A549 (cell line): ENCODE data around the gene RNF217. TPM values are rescaled to one million over a fixed set of nuclear protein-coding genes. Genes with fewer than 3 reads are reported as not detected.
A peak's percentile ranks its signal among the peaks of the same experiment; 100 is the strongest.

ENCODE experiments used
- ATAC-seq, 2 experiments: fragments of 200-7000 bp in 1 of 2; fragments of >200 bp in 1 of 2; cut with Nextera tagmentation in 1 of 2; cut with Tn5 transposase in 1 of 2; 3 replicates each; pipeline versions ENCODE4 v1.8.0 to v1.9.1; 2018 to 2020; ENCODE audit warnings: mild to moderate bottlenecking in 1 of 2, moderate library complexity in 1 of 2
- CTCF ChIA-PET: fragments of 300-600 bp; sonication (Branson Sonifier 250); formaldehyde crosslinking; extraction: SDS; loops from one replicate; lab custom pipeline; 2021; ENCODE audit warnings: antibody characterized with exemption, inconsistent platforms; lab: Yijun Ruan, JAX
- POLR2A ChIA-PET: fragments of 350-600 bp; formaldehyde crosslinking; extraction: SDS; loops from one replicate; lab custom pipeline; 2021; ENCODE audit warnings: antibody characterized with exemption, inconsistent platforms; lab: Yijun Ruan, JAX
- DNase-seq, 2 experiments: peaks; one replicate each; pipeline versions ENCODE4 v3.0.0 to v3.0.0-alpha.2; 2011 to 2016; ENCODE audit warnings: low read depth in 1 of 2, low spot score in 1 of 2
- FAIRE-seq: peaks from 2 replicates; lab custom pipeline; 2011; peaks lifted over from hg19 to GRCh38; lab: Jason Lieb, UNC
- H3K27ac ChIP-seq, 2 experiments: fragments of >200 bp; sonication (Bioruptor Twin); formaldehyde crosslinking; 3 replicates each; pipeline ENCODE4 v1.5.1; 2016 to 2017
- H3K4me1 ChIP-seq: fragments of >200 bp; sonication (Bioruptor Twin); formaldehyde crosslinking; 3 replicates; pipeline ENCODE4 v1.6.1; 2016
- H3K4me2 ChIP-seq: fragments of >200 bp; sonication (Bioruptor Twin); formaldehyde crosslinking; 3 replicates; pipeline ENCODE4 v1.6.1; 2016
- H3K4me3 ChIP-seq: fragments of >200 bp; sonication (Bioruptor Twin); formaldehyde crosslinking; 3 replicates; pipeline ENCODE4 v1.5.1; 2016
- H3K9me3 ChIP-seq: fragments of >200 bp; sonication (Bioruptor Twin); formaldehyde crosslinking; 3 replicates; pipeline ENCODE4 v1.6.1; 2016
- CBX8 ChIP-seq: fragments of 200-600 bp; sonication (generic); IDR thresholded peaks from 2 replicates; pipeline ENCODE4 v1.6.1; 2016
- CHD4 ChIP-seq: fragments of 200-600 bp; sonication (generic); IDR thresholded peaks from 2 replicates; pipeline ENCODE4 v1.6.1; 2016; ENCODE audit warnings: antibody characterized with exemption, mild to moderate bottlenecking, borderline replicate concordance
- CTCF ChIP-seq: fragments of >200 bp; sonication (Bioruptor Twin); formaldehyde crosslinking; IDR thresholded peaks from 3 replicates; pipeline ENCODE4 v1.5.1; 2016
- ESRRA ChIP-seq: fragments of 150-350 bp; IDR thresholded peaks from 2 replicates; pipeline ENCODE4 v1.6.1; 2014; ENCODE audit warnings: mild to moderate bottlenecking, low read length, borderline replicate concordance
- FOXS1 ChIP-seq: fragments of 250-450 bp; sonication (Bioruptor Pico); IDR thresholded peaks from 2 replicates; pipeline ENCODE4 v1.5.0; 2020; ENCODE audit warnings: mild to moderate bottlenecking, moderate library complexity
- HMGXB4 ChIP-seq: fragments of 250-450 bp; sonication (Bioruptor Pico); IDR thresholded peaks from 2 replicates; pipeline ENCODE4 v1.5.0; 2021; ENCODE audit warnings: mild to moderate bottlenecking, moderate library complexity, borderline replicate concordance
- HOXB13 ChIP-seq: fragments of 250-450 bp; sonication (Bioruptor Pico); IDR thresholded peaks from 2 replicates; pipeline ENCODE4 v1.5.0; 2020; ENCODE audit warnings: low read depth, mild to moderate bottlenecking, moderate library complexity
- HOXB5 ChIP-seq: fragments of 250-450 bp; sonication (Bioruptor Pico); IDR thresholded peaks from 2 replicates; pipeline ENCODE4 v1.5.0; 2020; ENCODE audit warnings: mild to moderate bottlenecking, moderate library complexity
- JUN ChIP-seq, 2 experiments: fragments of >200 bp; sonication (Bioruptor Twin); formaldehyde crosslinking; IDR thresholded peaks; 2 replicates in 1 of 2; 3 replicates in 1 of 2; pipeline ENCODE4 v1.6.1; 2016 to 2017
- KDM1A ChIP-seq: fragments of 200-600 bp; sonication (generic); IDR thresholded peaks from 2 replicates; pipeline ENCODE4 v1.6.1; 2016; ENCODE audit warnings: low read depth, mild to moderate bottlenecking
- KDM5A ChIP-seq: fragments of 200-600 bp; sonication (generic); IDR thresholded peaks from 2 replicates; pipeline ENCODE4 v1.6.1; 2016; ENCODE audit warnings: antibody characterized with exemption, mild to moderate bottlenecking
- MAZ ChIP-seq: fragments of 150-350 bp; IDR thresholded peaks from 2 replicates; pipeline ENCODE4 v1.6.1; 2014; ENCODE audit warnings: antibody characterized with exemption, low read depth, low read length, borderline replicate concordance
- MYC ChIP-seq: IDR thresholded peaks from 2 replicates; pipeline ENCODE4 v1.6.1; 2012; ENCODE audit warnings: mild to moderate bottlenecking, inconsistent platforms, low read length, improper control_type of control experiment, borderline replicate concordance
- NR3C1 ChIP-seq: fragments of >200 bp; sonication (Bioruptor Twin); formaldehyde crosslinking; IDR thresholded peaks from 3 replicates; pipeline ENCODE4 v1.6.1; 2017
- PHF8 ChIP-seq: fragments of 200-600 bp; sonication (generic); IDR thresholded peaks from 2 replicates; pipeline ENCODE4 v1.6.1; 2016; ENCODE audit warnings: low read depth, mild to moderate bottlenecking, antibody characterized with exemption, moderate library complexity, borderline replicate concordance
- RAD21 ChIP-seq, 2 experiments: fragments of >200 bp in 1 of 2; sonication (Bioruptor Twin) in 1 of 2; formaldehyde crosslinking in 1 of 2; IDR thresholded peaks in 1 of 2; conservative IDR thresholded peaks in 1 of 2; 2 replicates in 1 of 2; 3 replicates in 1 of 2; pipeline ENCODE4 v1.6.1; 2012 to 2018; ENCODE audit warnings: inconsistent platforms in 1 of 2
- RCOR1 ChIP-seq: fragments of 150-350 bp; IDR thresholded peaks from 2 replicates; pipeline ENCODE4 v1.6.1; 2014; ENCODE audit warnings: antibody characterized with exemption, low read length, low read depth
- RNF2 ChIP-seq: fragments of 200-600 bp; sonication (generic); IDR thresholded peaks from 2 replicates; pipeline ENCODE4 v1.6.1; 2016; ENCODE audit warnings: low read depth, mild to moderate bottlenecking, antibody characterized with exemption, moderate library complexity, borderline replicate concordance
- TFCP2L1 ChIP-seq: fragments of 250-450 bp; sonication (Bioruptor Pico); IDR thresholded peaks from 2 replicates; pipeline ENCODE4 v1.5.0; 2021; ENCODE audit warnings: mild to moderate bottlenecking
- TP53 ChIP-seq: fragments of 250-450 bp; sonication (Bioruptor Pico); IDR thresholded peaks from 2 replicates; pipeline ENCODE4 v1.5.0; 2021; ENCODE audit warnings: mild to moderate bottlenecking, moderate library complexity
- ZC3H11A ChIP-seq: fragments of 450-650 bp; IDR thresholded peaks from 2 replicates; pipeline ENCODE4 v1.6.1; 2014; ENCODE audit warnings: antibody characterized with exemption, mild to moderate bottlenecking
- ZFP36 ChIP-seq: fragments of 450-650 bp; IDR thresholded peaks from 2 replicates; pipeline ENCODE4 v1.6.1; 2014; ENCODE audit warnings: borderline replicate concordance; ENCODE audit not compliant: partially characterized antibody
- WGBS: methylation state at CpG from one replicate; pipeline ENCODE4 v1.1.6; 2017; ENCODE audit errors: missing lambda C conversion rate; 5-methylcytosine and 5-hydroxymethylcytosine counted together
- polyA plus RNA-seq, 4 experiments: library from polyadenylated mRNA; depleted of rRNA in 3 of 4; stranded (reverse); fragments of >200 nt; fragmentation: RNase III in 1 of 4; extraction: RNeasy Plus Mini Kit Qiagen cat#74134 plus additional on column Dnase treatment in 1 of 4; gene quantifications; 2 replicates in 3 of 4; 3 replicates in 1 of 4; pipeline ENCODE4 v1.2.3, GENCODE V29; 2011 to 2017
- TF ChIP-seq, protein P1 (sequence below): fragments of >200 bp; sonication (Bioruptor Twin); formaldehyde crosslinking; IDR thresholded peaks from 2 replicates; pipeline ENCODE4 v1.6.1; 2016
- TF ChIP-seq, protein P2 (sequence below): IDR thresholded peaks from 2 replicates; pipeline ENCODE4 v1.6.1; 2012; ENCODE audit warnings: low read depth, borderline replicate concordance
- TF ChIP-seq, protein P3 (sequence below): fragments of 250-450 bp; sonication (Bioruptor Pico); IDR thresholded peaks from 2 replicates; pipeline ENCODE4 v1.5.0; 2020; ENCODE audit warnings: low read depth, mild to moderate bottlenecking, moderate library complexity

The RNF217 gene
- polyA plus RNA-seq, 2 of the 4 experiments (the other 2 are of a cell fraction): 5.7 to 20.0 TPM

DNA sequence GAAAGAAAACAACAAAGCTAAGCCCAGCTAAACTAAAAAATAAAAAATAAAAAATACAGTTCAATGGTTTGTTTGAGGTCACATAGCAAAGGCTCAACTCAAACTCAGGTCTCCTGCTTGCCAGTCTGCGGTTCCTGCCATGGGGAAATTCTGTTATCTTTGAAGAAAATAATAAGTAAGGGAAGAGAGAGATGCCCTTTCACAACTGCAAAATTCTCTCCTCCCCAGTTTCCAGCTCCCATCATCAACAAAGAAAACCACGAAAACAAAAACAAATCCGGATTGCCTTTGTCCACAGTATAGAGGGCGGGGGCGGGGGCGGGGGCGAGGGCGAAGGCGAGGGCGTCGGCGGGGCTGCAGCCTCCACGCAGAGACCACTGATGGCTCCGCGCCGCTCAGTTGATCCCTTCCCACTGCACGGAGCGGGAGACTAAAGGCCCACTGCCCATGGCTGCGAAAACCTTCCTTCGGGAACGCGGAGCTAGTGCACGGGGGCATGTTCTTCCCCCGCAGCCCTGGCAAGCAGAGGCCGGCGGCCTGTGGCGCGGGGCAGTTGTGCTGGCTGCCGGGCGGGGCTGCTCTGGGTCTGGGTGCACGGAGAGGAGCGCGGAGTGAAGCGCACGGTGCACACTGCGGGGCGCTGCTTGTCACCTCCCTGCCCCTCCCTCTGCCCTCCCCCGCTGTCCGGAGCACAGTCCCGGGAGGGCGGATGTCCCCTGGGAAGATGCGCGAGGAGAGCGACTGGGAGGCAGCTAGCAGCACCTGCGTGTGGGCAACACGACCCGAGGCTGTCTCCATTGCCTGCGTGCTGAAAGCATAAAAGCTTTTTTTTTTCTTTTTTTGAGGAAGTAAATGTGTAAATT, 137.2 kb downstream of the RNF217 start (continued):
- peak; percentile 13 for TF ChIP-seq ZFP36
- TF ChIP-seq, protein P1, sequence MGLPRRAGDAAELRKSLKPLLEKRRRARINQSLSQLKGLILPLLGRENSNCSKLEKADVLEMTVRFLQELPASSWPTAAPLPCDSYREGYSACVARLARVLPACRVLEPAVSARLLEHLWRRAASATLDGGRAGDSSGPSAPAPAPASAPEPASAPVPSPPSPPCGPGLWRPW: no peak
- TF ChIP-seq KDM1A: no peak
- TF ChIP-seq TP53 (CRISPR knock-in tag): no peak
- no peak for TF ChIP-seq RCOR1

GRCh38 chr6:125100074-125100652, 137.9 kb downstream of the RNF217 start:
- no peak for TF ChIP-seq HOXB13 (CRISPR knock-in tag)
- TF ChIP-seq KDM1A: peak; percentile 64; the same call in 1 of the 2 replicates
- TF ChIP-seq, all 56 proteins: peak for 1
- Histone ChIP-seq H3K9me3 (no peaks in the 10 kb centered on the region), H3K4me2 (peak overlapping the region; percentile 69), H3K4me1 (peaks cover 46% of the 10 kb centered on the region), H3K4me3 (peak overlapping the region; percentile 49), H3K27ac (peak overlapping the region; percentile 76 to 86)
- no peak for ATAC-seq
- ChIA-PET POLR2A (interaction anchor here (0.8 kb wide), 1 partner anchor 102 kb away, joined by 3 read pairs; no protein-coding TSS in a partner anchor), CTCF (interaction anchor here (1.3 to 2.8 kb wide), 2 partner anchors 14 to 131 kb away, joined by 3 to 10 read pairs; no protein-coding TSS in a partner anchor)
- 90% methylated on average over 10 of the region's 10 CpGs for WGBS
- FAIRE-seq: no peak
- no peak for DNase-seq

DNA sequence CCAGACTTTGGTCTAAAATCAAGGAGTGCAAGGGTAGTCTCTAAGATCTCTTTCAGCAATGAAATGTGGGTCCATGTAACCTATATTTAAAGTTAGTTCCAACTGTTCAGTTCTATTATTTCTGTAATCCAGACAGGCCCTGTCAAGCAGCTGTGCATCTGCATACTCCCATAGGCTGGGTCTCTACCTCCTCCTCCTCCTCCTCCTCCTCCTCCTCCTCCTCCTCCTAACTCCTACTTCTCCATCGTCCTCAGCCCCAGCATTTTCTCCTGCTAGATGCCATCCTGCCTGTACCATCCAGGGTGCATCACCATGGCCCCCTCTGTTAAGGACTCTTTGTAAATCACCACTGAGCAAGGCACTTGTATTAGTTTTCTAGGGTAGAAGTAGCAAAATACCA, 138.9 kb downstream of the RNF217 start:
- POLR2A ChIA-PET: no interaction called here
- CTCF ChIA-PET: no interaction called here
- no peaks in the 10 kb centered on the region for H3K9me3 ChIP-seq
- WGBS: no CpG with 5 or more reads among the region's 1 CpG
- no peak for FAIRE-seq
- H3K4me3 ChIP-seq: no peak overlapping the region
- H3K4me1 ChIP-seq: peaks cover 46% of the 10 kb centered on the region
- H3K27ac ChIP-seq: peak overlapping the region; percentile 71 to 81; a peak in 5 of 6 replicates
- no peak for ATAC-seq
- TF ChIP-seq ZC3H11A: no peak
- no peak for TF ChIP-seq CHD4
- TF ChIP-seq CTCF: no peak
- no peak for TF ChIP-seq HMGXB4 (CRISPR knock-in tag)
- no peak for TF ChIP-seq PHF8
- no peak for TF ChIP-seq CBX8
- TF ChIP-seq, protein P2, sequence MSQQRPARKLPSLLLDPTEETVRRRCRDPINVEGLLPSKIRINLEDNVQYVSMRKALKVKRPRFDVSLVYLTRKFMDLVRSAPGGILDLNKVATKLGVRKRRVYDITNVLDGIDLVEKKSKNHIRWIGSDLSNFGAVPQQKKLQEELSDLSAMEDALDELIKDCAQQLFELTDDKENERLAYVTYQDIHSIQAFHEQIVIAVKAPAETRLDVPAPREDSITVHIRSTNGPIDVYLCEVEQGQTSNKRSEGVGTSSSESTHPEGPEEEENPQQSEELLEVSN: no peak
- TF ChIP-seq RNF2: no peak
- TF ChIP-seq KDM5A: no peak
- TF ChIP-seq NR3C1: no peak
- TF ChIP-seq MYC: no peak
- TF ChIP-seq ESRRA: no peak
- no peak for TF ChIP-seq RAD21 (conservative IDR thresholded peaks at IDR 0.05 in 1 of 2, IDR thresholded peaks at IDR 0.05 in 1 of 2)
- TF ChIP-seq MAZ: no peak
- TF ChIP-seq JUN (IDR thresholded peaks at IDR 0.05): no peak
- TF ChIP-seq FOXS1 (CRISPR knock-in tag): no peak
- TF ChIP-seq TFCP2L1: no peak
- TF ChIP-seq HOXB5: no peak
- TF ChIP-seq RCOR1: no peak
- TF ChIP-seq, protein P3, sequence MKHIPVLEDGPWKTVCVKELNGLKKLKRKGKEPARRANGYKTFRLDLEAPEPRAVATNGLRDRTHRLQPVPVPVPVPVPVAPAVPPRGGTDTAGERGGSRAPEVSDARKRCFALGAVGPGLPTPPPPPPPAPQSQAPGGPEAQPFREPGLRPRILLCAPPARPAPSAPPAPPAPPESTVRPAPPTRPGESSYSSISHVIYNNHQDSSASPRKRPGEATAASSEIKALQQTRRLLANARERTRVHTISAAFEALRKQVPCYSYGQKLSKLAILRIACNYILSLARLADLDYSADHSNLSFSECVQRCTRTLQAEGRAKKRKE (CRISPR knock-in tag): no peak
- TF ChIP-seq, all 56 proteins: peak for 0
- no peak overlapping the region for H3K4me2 ChIP-seq
- no peak for DNase-seq
